HG03469 (cell line): ENCODE results near the gene ALG12.
"Not testable (repeated sequence)": the region's sequence is repeated elsewhere in the genome, so short reads cannot be mapped to it uniquely, and the experiment has no call there.

Experiments
- ATAC-seq: cut with Tn5 transposase; IDR thresholded peaks from one replicate; pipeline ENCODE4 v1.9.1; 2021; ENCODE audit warnings: mild to moderate bottlenecking, moderate library complexity, moderate number of reproducible peaks; ENCODE audit not compliant: unreplicated experiment

The ALG12 gene

DNA sequence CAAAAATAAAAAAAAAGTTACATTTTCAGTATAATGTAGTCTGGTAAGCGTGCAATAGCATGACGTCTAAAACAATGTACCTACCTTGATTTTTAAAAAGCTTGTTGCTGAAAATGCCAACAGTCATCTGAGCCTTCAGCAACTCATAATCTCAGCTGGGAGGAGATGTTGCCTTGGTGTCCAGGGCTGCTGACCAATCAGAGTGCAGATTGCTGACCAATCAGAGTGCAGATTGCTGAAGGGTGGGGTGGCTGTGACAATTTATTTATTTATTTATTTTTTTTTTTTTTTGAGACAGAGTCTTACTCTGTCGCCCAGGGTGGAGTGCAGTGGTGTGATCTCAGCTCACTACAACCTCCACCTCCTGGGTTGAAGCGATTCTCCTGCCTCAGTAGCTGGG is 46.8 kb downstream of the ALG12 start:
- ATAC-seq: no peak

- no peak for ATAC-seq
Measured at GRCh38 chr22:49869845-49870712, 48.2 kb downstream of the ALG12 start.

- no peak for ATAC-seq
Measured at GRCh38 chr22:49869086-49869830, 49.0 kb downstream of the ALG12 start.

GRCh38 chr22:49867303-49868265 is 50.7 kb downstream of the ALG12 start:
- ATAC-seq: no peak

- no peak for ATAC-seq
Measured at GRCh38 chr22:49866646-49867045, 51.6 kb downstream of the ALG12 start.

DNA sequence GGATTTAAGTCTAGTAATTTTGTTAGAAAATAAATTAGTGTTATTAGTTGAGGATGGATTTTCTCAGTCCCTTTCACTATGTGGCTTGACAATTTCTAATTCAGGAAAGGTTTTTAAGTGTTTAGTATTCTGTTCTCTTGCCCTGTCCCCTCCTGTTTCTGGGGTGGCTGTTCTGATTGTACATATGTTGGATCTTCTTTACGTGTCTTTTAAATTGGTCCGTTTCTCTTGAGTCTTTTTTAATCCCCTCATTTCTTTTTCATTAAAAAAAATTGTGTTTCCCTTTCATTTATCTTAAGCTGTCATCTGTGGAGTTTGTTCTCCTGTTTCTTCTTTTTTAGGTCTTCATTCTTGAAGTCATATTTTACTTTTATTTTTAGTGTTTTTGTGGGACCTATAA is 52.1 kb downstream of the ALG12 start:
- ATAC-seq: no peak

- ATAC-seq: no peak
Measured at GRCh38 chr22:49865156-49865555, 53.1 kb downstream of the ALG12 start.

DNA sequence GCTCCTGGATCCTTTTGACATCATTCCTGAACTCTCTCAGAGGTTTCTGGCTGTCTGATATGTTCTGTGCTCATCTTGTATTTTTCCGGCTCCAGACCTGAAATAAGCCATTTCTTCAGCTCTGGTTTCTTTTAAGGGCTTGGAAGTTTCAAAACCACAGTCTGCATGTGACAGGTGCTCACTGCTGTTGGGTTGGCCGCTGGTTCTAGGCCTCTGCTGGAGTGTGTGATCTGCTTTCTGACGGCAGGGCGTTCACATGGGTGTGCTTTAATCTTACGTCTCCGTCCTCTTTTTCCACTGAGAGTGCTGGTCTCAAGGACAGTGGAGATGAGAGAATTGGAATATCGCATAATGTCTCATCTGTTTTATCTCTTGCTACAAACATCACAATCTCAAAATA is 54.3 kb downstream of the ALG12 start:
- ATAC-seq: no peak

DNA sequence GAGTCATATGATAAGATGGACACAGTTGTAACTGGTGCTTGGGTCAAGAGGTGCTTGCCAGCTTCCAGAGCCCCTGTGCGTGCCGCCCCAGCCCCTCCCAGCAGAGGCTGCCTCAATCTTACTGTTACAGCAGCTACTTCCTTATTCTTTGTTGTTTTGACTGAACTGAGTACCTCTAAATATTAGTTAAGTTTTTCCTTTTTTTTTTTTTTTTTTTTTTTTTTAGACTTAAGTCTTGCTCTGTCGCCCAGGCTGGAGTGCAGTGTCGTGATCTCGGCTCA is 55.8 kb downstream of the ALG12 start:
- no peak for ATAC-seq

- no peak for ATAC-seq
Measured at GRCh38 chr22:49861642-49862495, 56.4 kb downstream of the ALG12 start.

- no peak for ATAC-seq
Measured at GRCh38 chr22:49858827-49859226, 59.4 kb downstream of the ALG12 start.

DNA sequence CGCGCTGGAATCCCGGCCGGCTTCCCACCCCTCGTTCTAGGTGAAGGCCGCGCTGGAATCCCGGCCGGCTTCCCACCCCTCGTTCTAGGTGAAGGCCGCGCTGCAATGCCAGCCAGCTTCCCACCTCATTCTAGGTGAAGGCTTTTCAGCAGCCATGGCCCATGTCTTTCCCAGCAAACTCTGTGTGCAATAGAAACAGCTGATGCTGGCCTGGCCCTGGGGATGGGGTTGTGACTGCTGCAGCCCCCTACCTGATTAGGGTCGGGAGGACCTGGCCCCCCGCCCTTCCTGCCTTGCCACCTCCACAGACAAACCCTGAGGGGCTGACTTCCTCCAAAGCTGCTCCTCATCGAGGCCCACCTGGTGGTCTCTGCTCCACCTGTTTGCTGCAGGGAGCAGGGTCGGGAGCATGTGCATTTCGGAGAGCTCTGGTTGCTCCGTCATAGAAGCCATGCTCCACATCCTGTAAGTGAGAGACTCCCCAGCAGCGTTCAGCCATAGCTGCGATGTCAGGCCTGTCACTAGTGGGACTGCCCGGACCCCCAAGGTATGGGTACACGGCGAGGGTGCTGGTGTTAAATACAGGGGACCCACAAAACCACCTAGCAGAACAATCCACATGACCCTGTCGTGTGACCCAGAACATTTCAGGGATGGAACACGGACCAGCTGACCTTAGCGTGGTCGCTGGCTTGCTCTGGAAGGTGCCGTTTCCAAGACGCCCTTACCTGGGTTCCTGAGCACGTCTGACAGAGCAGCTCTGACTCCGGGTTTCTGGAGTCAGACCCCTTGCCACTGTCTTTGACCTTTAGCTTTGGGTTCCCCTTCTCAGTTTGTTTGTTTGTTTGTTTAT is 61.2 kb downstream of the ALG12 start:
- ATAC-seq: no peak

GRCh38 chr22:49856343-49856742 is 61.9 kb downstream of the ALG12 start:
- no peak for ATAC-seq

DNA sequence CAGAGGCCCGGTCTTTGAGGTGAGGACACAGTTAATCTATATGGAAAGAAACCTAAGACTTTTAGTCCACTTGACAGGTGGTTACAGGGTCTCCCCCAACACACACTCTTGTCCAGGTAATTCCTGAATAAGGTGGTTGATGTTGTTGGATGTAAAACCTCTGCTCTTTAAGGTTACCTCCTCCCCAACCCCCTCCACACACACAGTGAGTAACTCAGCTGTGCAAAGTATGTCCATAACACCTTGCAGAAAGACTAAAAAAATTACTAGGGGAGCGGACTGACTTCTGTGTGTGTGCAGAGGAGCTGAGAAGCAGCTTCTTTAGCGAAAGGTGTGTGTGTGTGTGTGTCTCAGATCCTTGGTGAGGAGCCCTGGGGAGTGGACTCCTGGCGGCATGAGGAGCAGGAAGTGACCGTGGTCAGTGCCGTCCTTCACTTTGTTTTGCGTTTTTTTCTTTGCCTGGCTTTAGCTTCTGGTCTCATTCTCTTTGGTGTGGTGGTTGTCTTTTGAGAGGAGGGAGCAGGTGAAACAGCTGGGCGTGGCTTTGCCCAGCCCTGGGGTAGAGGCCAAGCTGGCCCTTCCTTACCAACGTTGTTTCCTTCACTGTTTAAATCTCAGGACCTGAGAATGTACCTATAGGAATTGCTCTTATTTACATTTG is 62.9 kb downstream of the ALG12 start:
- no peak for ATAC-seq

DNA sequence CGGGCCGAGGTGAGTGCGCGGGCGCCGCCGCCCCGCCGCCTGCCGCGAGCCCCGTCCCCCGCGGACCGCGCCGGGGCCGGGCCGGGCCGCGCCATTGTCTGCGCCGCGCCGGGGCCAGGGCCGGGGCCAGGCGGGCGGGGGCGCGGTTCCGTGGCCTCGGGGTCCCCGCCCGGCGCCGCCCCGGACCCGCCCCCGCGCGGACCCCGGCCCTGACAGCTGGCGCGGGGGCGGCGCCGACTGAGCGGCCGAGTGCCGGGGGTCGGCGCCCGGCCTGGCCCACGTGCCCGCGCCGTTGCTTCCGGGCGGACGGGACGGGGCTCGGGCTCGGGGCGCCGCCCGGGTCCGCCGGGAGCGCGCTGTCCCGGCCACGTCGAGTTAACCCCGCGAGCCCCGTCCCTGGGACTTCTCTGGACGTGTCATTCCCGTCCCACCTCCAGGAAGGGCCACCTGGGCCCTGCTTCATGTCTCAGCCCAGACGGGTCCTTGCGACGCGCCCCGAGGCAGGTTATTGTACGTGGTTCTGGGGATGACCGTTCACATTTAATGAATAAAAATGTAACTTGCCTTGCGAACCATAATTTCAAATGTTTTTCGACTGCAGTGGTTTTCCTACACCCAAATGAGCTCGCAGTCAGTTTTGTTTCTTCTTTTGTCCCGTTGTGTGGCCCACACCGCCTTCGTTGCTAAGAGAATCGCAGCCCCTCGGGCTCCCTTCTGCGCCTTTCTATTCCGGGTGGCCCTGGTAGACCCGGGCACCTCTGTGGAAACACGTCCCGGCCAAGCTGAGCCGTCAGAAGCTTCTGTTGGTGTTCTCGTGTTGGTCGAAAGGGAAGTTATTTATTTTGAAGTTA is 64.0 kb downstream of the ALG12 start:
- ATAC-seq: peak; percentile 7

DNA sequence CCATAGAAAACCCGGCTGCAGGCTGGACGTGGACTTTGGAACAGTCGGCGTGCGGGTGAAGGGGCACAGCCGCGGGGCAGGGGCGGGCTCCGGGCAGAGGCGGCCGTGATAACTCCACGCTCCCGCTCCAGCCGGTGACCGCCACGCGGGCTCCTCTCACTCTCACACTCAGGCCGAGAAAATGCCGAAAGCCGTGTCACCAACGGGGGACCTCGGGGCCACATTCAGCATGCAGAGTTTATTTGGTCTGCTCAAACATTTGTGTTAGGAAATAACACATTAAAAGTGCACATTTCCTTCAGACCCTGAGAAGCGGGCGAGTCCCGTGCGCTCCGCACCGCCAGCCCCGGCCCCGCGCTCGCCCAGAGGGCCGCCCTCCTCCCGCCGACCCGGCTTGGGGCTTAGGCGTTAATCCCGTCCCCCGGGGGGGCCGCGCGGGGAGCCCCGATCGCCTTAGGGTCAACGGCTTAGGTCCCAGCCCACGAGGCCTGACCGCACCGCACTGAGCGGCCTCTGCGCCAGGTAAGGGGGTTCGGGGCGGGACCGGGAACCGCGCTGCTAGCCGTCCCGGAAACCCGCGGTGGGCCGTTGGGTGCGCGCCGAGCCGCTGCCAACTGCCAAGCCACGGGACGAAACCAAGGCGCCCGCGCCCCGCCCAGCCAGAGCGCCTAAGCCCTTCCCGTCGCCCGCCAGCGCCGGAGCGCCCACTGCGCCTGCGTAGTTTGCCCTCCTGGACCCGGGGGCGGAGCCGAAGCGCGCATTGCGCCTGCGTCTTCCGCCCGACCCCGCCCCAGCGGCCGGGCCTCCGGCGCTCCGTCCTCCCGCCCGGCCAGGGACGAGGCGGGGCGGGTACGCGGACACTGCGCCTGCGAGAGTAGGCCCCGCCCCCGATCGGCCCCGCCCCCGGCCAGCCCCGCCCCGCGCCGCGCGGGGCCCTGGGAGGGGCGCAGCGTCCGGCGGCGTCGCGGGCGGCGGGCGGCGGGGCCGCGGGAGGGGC is 65.0 kb downstream of the ALG12 start, which contains the start of gene ZBED4:
TSS of gene ZBED4 (plus strand) at position 947 of the 997 bp plus-strand sequence. CDS start 29,819 bp downstream, outside the sequence.
- ATAC-seq: peak; percentile 69

- ATAC-seq: not testable (repeated sequence)
Measured at GRCh38 chr22:49852568-49852897, 65.7 kb downstream of the ALG12 start.
